ENCODE measurements around the gene CAPZB.

GRCh38 chr1:19449454-19450228 is 35.7 kb downstream of the CAPZB start:
- TF ChIP-seq, protein P1, sequence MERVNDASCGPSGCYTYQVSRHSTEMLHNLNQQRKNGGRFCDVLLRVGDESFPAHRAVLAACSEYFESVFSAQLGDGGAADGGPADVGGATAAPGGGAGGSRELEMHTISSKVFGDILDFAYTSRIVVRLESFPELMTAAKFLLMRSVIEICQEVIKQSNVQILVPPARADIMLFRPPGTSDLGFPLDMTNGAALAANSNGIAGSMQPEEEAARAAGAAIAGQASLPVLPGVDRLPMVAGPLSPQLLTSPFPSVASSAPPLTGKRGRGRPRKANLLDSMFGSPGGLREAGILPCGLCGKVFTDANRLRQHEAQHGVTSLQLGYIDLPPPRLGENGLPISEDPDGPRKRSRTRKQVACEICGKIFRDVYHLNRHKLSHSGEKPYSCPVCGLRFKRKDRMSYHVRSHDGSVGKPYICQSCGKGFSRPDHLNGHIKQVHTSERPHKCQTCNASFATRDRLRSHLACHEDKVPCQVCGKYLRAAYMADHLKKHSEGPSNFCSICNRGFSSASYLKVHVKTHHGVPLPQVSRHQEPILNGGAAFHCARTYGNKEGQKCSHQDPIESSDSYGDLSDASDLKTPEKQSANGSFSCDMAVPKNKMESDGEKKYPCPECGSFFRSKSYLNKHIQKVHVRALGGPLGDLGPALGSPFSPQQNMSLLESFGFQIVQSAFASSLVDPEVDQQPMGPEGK (CRISPR knock-in tag; IDR thresholded peaks at IDR 0.05; ENCODE audit: borderline replicate concordance): no peak
- TF ChIP-seq RARB (CRISPR knock-in tag; IDR thresholded peaks at IDR 0.05): no peak
- TF ChIP-seq ZFP3 (CRISPR knock-in tag; IDR thresholded peaks at IDR 0.05): no peak
- no peak for TF ChIP-seq CREB5 (CRISPR knock-in tag; IDR thresholded peaks at IDR 0.05; ENCODE audit: low read depth)
- no peak for TF ChIP-seq TOX (CRISPR knock-in tag; IDR thresholded peaks at IDR 0.05; ENCODE audit: borderline replicate concordance)
- TF ChIP-seq CSRNP3 (CRISPR knock-in tag; IDR thresholded peaks at IDR 0.05): no peak
- TF ChIP-seq ZNF8 (CRISPR knock-in tag; IDR thresholded peaks at IDR 0.05): no peak
- TF ChIP-seq GLIS3 (CRISPR knock-in tag; IDR thresholded peaks at IDR 0.05): no peak
- TF ChIP-seq ARNTL (CRISPR knock-in tag; IDR thresholded peaks at IDR 0.05; ENCODE audit: borderline replicate concordance, low read depth): no peak
- TF ChIP-seq ZFP30 (CRISPR knock-in tag; IDR thresholded peaks at IDR 0.05): no peak
- TF ChIP-seq BACH2 (CRISPR knock-in tag; IDR thresholded peaks at IDR 0.05; ENCODE audit: borderline replicate concordance): no peak
- no peak for TF ChIP-seq PPARA (CRISPR knock-in tag; IDR thresholded peaks at IDR 0.05; ENCODE audit: borderline replicate concordance)
- no peak for TF ChIP-seq SNAI2 (CRISPR knock-in tag; IDR thresholded peaks at IDR 0.05)

Measured in SK-N-SH treated with all-trans-retinoic acid at 6 μM for 48 hours (cell line).